HepG2 (cell line): ENCODE data around the gene KIF17. TPM values are rescaled to one million over a fixed set of nuclear protein-coding genes. Genes with fewer than 3 reads are reported as not detected.

ENCODE experiments used
- ATAC-seq: fragments of 200-7000 bp; cut with Tn5 transposase; 3 replicates; pipeline ENCODE4 v1.9.1; 2020; ENCODE audit warnings: mild to moderate bottlenecking, moderate library complexity
- BruUV-seq: library from RNA; stranded (reverse); fragments of 400-500 nt; replicated peaks from 2 replicates; lab custom pipeline; 2021; lab: Mats Ljungman, UMichigan
- CTCF ChIA-PET: fragments of 300-600 bp; formaldehyde crosslinking; extraction: SDS; loops from one replicate; lab custom pipeline; 2021; ENCODE audit warnings: low total read pairs, inconsistent platforms, low intra/inter-chr PET ratio; lab: Yijun Ruan, JAX
- POLR2A ChIA-PET: fragments of 350-600 bp; sonication (Branson Sonifier 250); formaldehyde crosslinking; loops from one replicate; lab custom pipeline; 2020; ENCODE audit warnings: antibody characterized with exemption, inconsistent platforms; lab: Yijun Ruan, JAX
- DNase-seq: peaks from one replicate; pipeline ENCODE4 v3.0.0-alpha.2; 2015; ENCODE audit warnings: low spot score
- FAIRE-seq: peaks from 3 replicates; lab custom pipeline; 2011; peaks lifted over from hg19 to GRCh38; lab: Jason Lieb, UNC
- H2AFZ ChIP-seq: one replicate; pipeline ENCODE4 v1.6.1; 2011; ENCODE audit warnings: low read length, inconsistent platforms
- H3K27ac ChIP-seq: fragments of 300-600 bp; 3 replicates; pipeline ENCODE4 v1.8.0; 2011; ENCODE audit warnings: mixed run types, mild to moderate bottlenecking, mixed read lengths, low read length, inconsistent platforms; ENCODE audit not compliant: insufficient read depth; ENCODE audit errors: extremely low read length
- H3K27me3 ChIP-seq, 2 experiments: fragments of 200-600 bp in 1 of 2; 2 replicates in 1 of 2; 3 replicates in 1 of 2; pipeline versions ENCODE4 v1.6.0 to v1.8.0; 2011; ENCODE audit warnings: low read length in 2 of 2, mild to moderate bottlenecking in 2 of 2, moderate library complexity in 2 of 2, inconsistent platforms in 1 of 2; ENCODE audit not compliant: insufficient read depth in 2 of 2, control insufficient read depth in 1 of 2
- H3K36me3 ChIP-seq, 2 experiments: fragments of 200-600 bp in 1 of 2; replicated peaks in 1 of 2; 2 replicates in 1 of 2; 3 replicates in 1 of 2; pipeline versions ENCODE4 v1.5.1 to v1.8.0; 2011; ENCODE audit warnings: low read length in 2 of 2, inconsistent platforms in 1 of 2; ENCODE audit not compliant: insufficient read depth in 2 of 2, control insufficient read depth in 1 of 2
- H3K4me1 ChIP-seq: 2 replicates; pipeline ENCODE4 v1.5.1; 2012; ENCODE audit warnings: low read length, inconsistent platforms; ENCODE audit not compliant: insufficient read depth
- H3K4me2 ChIP-seq: 2 replicates; pipeline ENCODE4 v1.6.0; 2011; ENCODE audit warnings: low read depth, low read length, inconsistent platforms
- H3K4me3 ChIP-seq, 3 experiments: fragments of 200-600 bp in 1 of 3; sonication (generic), shearing (Covaris generic) in 1 of 3; replicated peaks in 1 of 3; 2 replicates each; pipeline ENCODE4 v1.5.1; 2011 to 2016; ENCODE audit warnings: low read length in 3 of 3, inconsistent platforms in 2 of 3, low read depth in 2 of 3, mild to moderate bottlenecking in 2 of 3, control low read depth in 1 of 3, mixed read lengths in 1 of 3; ENCODE audit not compliant: insufficient read depth in 1 of 3
- H3K79me2 ChIP-seq: one replicate; pipeline ENCODE4 v1.6.1; 2011; ENCODE audit warnings: low read length, inconsistent platforms; ENCODE audit not compliant: insufficient read depth
- H3K9ac ChIP-seq: 2 replicates; pipeline ENCODE4 v1.6.0; 2011; ENCODE audit warnings: mild to moderate bottlenecking, low read depth, low read length, inconsistent platforms; ENCODE audit not compliant: insufficient read depth
- H3K9me3 ChIP-seq: 2 replicates; pipeline ENCODE4 v1.5.1; 2012; ENCODE audit warnings: mild to moderate bottlenecking, low read length
- H4K20me1 ChIP-seq: 2 replicates; pipeline ENCODE4 v1.6.0; 2011; ENCODE audit warnings: inconsistent platforms, mild to moderate bottlenecking, low read length, moderate library complexity; ENCODE audit not compliant: insufficient read depth
- CREBL2 ChIP-seq: sonication (generic); formaldehyde crosslinking; IDR thresholded peaks from 2 replicates; pipeline ENCODE4 v1.8.1; 2023; ENCODE audit warnings: missing genetic modification reagents, mild to moderate bottlenecking, borderline replicate concordance
- RAD21 ChIP-seq: fragments of 450-650 bp; formaldehyde crosslinking; IDR thresholded peaks from 2 replicates; pipeline ENCODE4 v1.5.0; 2020; ENCODE audit warnings: mild to moderate bottlenecking
- RFXAP ChIP-seq: sonication (generic); formaldehyde crosslinking; IDR thresholded peaks from 2 replicates; pipeline ENCODE4 v1.4.0; 2020; ENCODE audit warnings: missing genetic modification reagents, borderline replicate concordance
- STAG1 ChIP-seq: sonication (generic); formaldehyde crosslinking; IDR thresholded peaks from 2 replicates; pipeline ENCODE4 v1.4.0; 2020; ENCODE audit warnings: missing genetic modification reagents
- UBTF ChIP-seq: sonication (generic); formaldehyde crosslinking; IDR thresholded peaks from 2 replicates; pipeline ENCODE4 v1.4.0; 2020; ENCODE audit warnings: mild to moderate bottlenecking, missing genetic modification reagents
- ZNF292 ChIP-seq: sonication (generic); formaldehyde crosslinking; IDR thresholded peaks from 2 replicates; pipeline ENCODE4 v1.8.1; 2022; ENCODE audit warnings: mild to moderate bottlenecking, low read depth, missing genetic modification reagents, borderline replicate concordance
- WGBS: methylation state at CpG from one replicate; pipeline ENCODE4 v1.1.6; 2017; ENCODE audit warnings: low lambda C conversion rate; 5-methylcytosine and 5-hydroxymethylcytosine counted together
- in situ Hi-C: cut with HindIII; loops from 2 replicates; pipeline ENCODE4 v1.10.0; 2017; ENCODE audit warnings: low pct_unique_long_range_greater_than_20kb; ENCODE audit not compliant: extremely low pct_ligation_motif_present
- intact Hi-C: fragments of 100-400 bp; cut with micrococcal nuclease; formaldehyde crosslinking; loops from one replicate; pipeline ENCODE4 v1.10.0; 2022; ENCODE audit not compliant: unreplicated experiment
- polyA plus RNA-seq, 8 experiments: library from polyadenylated mRNA; depleted of rRNA in 3 of 8; stranded (reverse) in 7 of 8; unstranded in 1 of 8; fragments of >200 nt; fragmentation: Illumina TruSeq in 4 of 8; extraction: Trizol in 4 of 8; gene quantifications; 2 replicates each; pipeline versions ENCODE4 v1.2.1 to v1.2.3, GENCODE V29; 2011 to 2016; ENCODE audit warnings: low read depth in 4 of 8, missing spikeins in 1 of 8, mixed read lengths in 1 of 8; ENCODE audit not compliant: insufficient read depth in 1 of 8
- total RNA-seq, 5 experiments: library from RNA; depleted of rRNA; stranded (reverse); fragments of >200 nt; fragmentation: Illumina TruSeq; extraction: Trizol; gene quantifications; 2 replicates each; pipeline ENCODE4 v1.2.3, GENCODE V29; 2016; ENCODE audit warnings: low read depth in 1 of 5
- TF ChIP-seq, protein P1 (sequence below): sonication (generic); formaldehyde crosslinking; conservative IDR thresholded peaks from 2 replicates; pipeline ENCODE4 v1.8.0; 2022; ENCODE audit warnings: mild to moderate bottlenecking, moderate library complexity, missing genetic modification reagents
- TF ChIP-seq, protein P2 (sequence below): sonication (generic); formaldehyde crosslinking; IDR thresholded peaks from 2 replicates; pipeline ENCODE4 v1.5.0; 2020; ENCODE audit warnings: mild to moderate bottlenecking, missing genetic modification reagents, moderate library complexity
- TF ChIP-seq, protein P3 (sequence below): sonication (generic); formaldehyde crosslinking; IDR thresholded peaks from 2 replicates; pipeline ENCODE4 v1.4.0; 2020; ENCODE audit warnings: missing genetic modification reagents
- TF ChIP-seq, protein P4 (sequence below): sonication (generic); formaldehyde crosslinking; IDR thresholded peaks from 2 replicates; pipeline ENCODE4 v1.5.1; 2020; ENCODE audit warnings: mild to moderate bottlenecking, missing genetic modification reagents, moderate library complexity

The KIF17 gene
- total and polyA plus RNA-seq, 2 of the 13 experiments (the other 11 are each of a cell fraction or from before 2014, with no cell fraction given), result 0.24 to 0.44 TPM

- no peak overlapping the region for H3K9ac ChIP-seq
- no TSS peak for BruUV-seq
- ATAC-seq (0 out of 3 replicates have a peak, but pooled peaks have one; percentile 7), DNase-seq (no peak), FAIRE-seq (no peak)
- no peak overlapping the region for H3K27ac ChIP-seq
- CTCF ChIA-PET, result no interaction called here
- H4K20me1 ChIP-seq, result no peaks in the 10 kb centered on the region
- no peak overlapping the region for H3K4me3 ChIP-seq
- H3K4me1 ChIP-seq, result peaks cover 43% of the 10 kb centered on the region
- no peak overlapping the region for H2AFZ ChIP-seq
- intact Hi-C loops, result no loop called here
- no peaks in the 10 kb centered on the region for H3K9me3 ChIP-seq
- peaks cover 5 to 21% of the 10 kb centered on the region in 2 experiments; a peak in 3 of 5 replicates for H3K27me3 ChIP-seq
- H3K36me3 ChIP-seq, result no peaks in the 10 kb centered on the region
- in situ Hi-C loops, result no loop called here
- H3K79me2 ChIP-seq, result no peaks in the 10 kb centered on the region
- WGBS, result 37% methylated on average over 7 of the region's 13 CpGs
- POLR2A ChIA-PET, result no interaction called here
- H3K4me2 ChIP-seq, result peak overlapping the region; percentile 7; the same call in 1 of the 2 replicates
- TF ChIP-seq RAD21 (CRISPR knock-in tag) (peak; percentile 30; the same call in 1 of the 2 replicates), CREBL2 (CRISPR knock-in tag) (no peak), STAG1 (peak; percentile 20; the same call in 1 of the 2 replicates), UBTF (CRISPR knock-in tag) (no peak), RFXAP (CRISPR knock-in tag) (no peak), ZNF292 (CRISPR knock-in tag) (no peak)
- TF ChIP-seq, protein P1, sequence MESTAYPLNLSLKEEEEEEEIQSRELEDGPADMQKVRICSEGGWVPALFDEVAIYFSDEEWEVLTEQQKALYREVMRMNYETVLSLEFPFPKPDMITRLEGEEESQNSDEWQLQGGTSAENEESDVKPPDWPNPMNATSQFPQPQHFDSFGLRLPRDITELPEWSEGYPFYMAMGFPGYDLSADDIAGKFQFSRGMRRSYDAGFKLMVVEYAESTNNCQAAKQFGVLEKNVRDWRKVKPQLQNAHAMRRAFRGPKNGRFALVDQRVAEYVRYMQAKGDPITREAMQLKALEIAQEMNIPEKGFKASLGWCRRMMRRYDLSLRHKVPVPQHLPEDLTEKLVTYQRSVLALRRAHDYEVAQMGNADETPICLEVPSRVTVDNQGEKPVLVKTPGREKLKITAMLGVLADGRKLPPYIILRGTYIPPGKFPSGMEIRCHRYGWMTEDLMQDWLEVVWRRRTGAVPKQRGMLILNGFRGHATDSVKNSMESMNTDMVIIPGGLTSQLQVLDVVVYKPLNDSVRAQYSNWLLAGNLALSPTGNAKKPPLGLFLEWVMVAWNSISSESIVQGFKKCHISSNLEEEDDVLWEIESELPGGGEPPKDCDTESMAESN (CRISPR knock-in tag), result peak; percentile 92
- TF ChIP-seq, protein P2, sequence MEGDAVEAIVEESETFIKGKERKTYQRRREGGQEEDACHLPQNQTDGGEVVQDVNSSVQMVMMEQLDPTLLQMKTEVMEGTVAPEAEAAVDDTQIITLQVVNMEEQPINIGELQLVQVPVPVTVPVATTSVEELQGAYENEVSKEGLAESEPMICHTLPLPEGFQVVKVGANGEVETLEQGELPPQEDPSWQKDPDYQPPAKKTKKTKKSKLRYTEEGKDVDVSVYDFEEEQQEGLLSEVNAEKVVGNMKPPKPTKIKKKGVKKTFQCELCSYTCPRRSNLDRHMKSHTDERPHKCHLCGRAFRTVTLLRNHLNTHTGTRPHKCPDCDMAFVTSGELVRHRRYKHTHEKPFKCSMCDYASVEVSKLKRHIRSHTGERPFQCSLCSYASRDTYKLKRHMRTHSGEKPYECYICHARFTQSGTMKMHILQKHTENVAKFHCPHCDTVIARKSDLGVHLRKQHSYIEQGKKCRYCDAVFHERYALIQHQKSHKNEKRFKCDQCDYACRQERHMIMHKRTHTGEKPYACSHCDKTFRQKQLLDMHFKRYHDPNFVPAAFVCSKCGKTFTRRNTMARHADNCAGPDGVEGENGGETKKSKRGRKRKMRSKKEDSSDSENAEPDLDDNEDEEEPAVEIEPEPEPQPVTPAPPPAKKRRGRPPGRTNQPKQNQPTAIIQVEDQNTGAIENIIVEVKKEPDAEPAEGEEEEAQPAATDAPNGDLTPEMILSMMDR (CRISPR knock-in tag), result peak; percentile 63
- TF ChIP-seq, protein P3, sequence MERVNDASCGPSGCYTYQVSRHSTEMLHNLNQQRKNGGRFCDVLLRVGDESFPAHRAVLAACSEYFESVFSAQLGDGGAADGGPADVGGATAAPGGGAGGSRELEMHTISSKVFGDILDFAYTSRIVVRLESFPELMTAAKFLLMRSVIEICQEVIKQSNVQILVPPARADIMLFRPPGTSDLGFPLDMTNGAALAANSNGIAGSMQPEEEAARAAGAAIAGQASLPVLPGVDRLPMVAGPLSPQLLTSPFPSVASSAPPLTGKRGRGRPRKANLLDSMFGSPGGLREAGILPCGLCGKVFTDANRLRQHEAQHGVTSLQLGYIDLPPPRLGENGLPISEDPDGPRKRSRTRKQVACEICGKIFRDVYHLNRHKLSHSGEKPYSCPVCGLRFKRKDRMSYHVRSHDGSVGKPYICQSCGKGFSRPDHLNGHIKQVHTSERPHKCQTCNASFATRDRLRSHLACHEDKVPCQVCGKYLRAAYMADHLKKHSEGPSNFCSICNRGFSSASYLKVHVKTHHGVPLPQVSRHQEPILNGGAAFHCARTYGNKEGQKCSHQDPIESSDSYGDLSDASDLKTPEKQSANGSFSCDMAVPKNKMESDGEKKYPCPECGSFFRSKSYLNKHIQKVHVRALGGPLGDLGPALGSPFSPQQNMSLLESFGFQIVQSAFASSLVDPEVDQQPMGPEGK (CRISPR knock-in tag), result peak; percentile 23; the same call in 1 of the 2 replicates
- TF ChIP-seq, protein P4, sequence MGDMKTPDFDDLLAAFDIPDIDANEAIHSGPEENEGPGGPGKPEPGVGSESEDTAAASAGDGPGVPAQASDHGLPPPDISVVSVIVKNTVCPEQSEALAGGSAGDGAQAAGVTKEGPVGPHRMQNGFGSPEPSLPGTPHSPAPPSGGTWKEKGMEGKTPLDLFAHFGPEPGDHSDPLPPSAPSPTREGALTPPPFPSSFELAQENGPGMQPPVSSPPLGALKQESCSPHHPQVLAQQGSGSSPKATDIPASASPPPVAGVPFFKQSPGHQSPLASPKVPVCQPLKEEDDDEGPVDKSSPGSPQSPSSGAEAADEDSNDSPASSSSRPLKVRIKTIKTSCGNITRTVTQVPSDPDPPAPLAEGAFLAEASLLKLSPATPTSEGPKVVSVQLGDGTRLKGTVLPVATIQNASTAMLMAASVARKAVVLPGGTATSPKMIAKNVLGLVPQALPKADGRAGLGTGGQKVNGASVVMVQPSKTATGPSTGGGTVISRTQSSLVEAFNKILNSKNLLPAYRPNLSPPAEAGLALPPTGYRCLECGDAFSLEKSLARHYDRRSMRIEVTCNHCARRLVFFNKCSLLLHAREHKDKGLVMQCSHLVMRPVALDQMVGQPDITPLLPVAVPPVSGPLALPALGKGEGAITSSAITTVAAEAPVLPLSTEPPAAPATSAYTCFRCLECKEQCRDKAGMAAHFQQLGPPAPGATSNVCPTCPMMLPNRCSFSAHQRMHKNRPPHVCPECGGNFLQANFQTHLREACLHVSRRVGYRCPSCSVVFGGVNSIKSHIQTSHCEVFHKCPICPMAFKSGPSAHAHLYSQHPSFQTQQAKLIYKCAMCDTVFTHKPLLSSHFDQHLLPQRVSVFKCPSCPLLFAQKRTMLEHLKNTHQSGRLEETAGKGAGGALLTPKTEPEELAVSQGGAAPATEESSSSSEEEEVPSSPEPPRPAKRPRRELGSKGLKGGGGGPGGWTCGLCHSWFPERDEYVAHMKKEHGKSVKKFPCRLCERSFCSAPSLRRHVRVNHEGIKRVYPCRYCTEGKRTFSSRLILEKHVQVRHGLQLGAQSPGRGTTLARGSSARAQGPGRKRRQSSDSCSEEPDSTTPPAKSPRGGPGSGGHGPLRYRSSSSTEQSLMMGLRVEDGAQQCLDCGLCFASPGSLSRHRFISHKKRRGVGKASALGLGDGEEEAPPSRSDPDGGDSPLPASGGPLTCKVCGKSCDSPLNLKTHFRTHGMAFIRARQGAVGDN, result peak; percentile 27; the same call in 1 of the 2 replicates
Observed at GRCh38 chr1:20727746-20728316, 10.0 kb upstream of the KIF17 start.
